NT2/D1 (cell line): ENCODE data around the gene AK8.

Source experiments
- DNase-seq: peaks from one replicate; pipeline ENCODE4 v3.0.0-alpha.2; 2011; ENCODE audit warnings: low read depth, low spot score
- H3K27me3 ChIP-seq: 2 replicates; pipeline ENCODE4 v1.6.0; 2011; ENCODE audit warnings: mild to moderate bottlenecking; ENCODE audit not compliant: insufficient read length, insufficient read depth
- H3K36me3 ChIP-seq: 2 replicates; pipeline ENCODE4 v1.6.1; 2011; ENCODE audit warnings: mild to moderate bottlenecking, low read length, mixed read lengths; ENCODE audit not compliant: insufficient read depth, insufficient read length
- H3K4me1 ChIP-seq: 2 replicates; pipeline ENCODE4 v1.5.1; 2011; ENCODE audit not compliant: insufficient read depth, insufficient read length
- H3K4me3 ChIP-seq: 2 replicates; pipeline ENCODE4 v1.5.1; 2011; ENCODE audit warnings: low read depth; ENCODE audit not compliant: insufficient read length
- H3K9ac ChIP-seq: 2 replicates; pipeline ENCODE4 v1.6.0; 2011; ENCODE audit warnings: low read depth; ENCODE audit not compliant: insufficient read length
- H3K9me3 ChIP-seq: 2 replicates; pipeline ENCODE4 v1.5.1; 2011; ENCODE audit warnings: mild to moderate bottlenecking, low read length; ENCODE audit not compliant: insufficient read depth
- SUZ12 ChIP-seq: IDR thresholded peaks from 2 replicates; pipeline ENCODE4 v1.6.1; 2011; ENCODE audit not compliant: insufficient read length, insufficient read depth; ENCODE audit errors: extremely low read depth
- YY1 ChIP-seq: IDR thresholded peaks from 2 replicates; pipeline ENCODE4 v1.6.1; 2011; ENCODE audit not compliant: insufficient read length, insufficient read depth
- ZNF274 ChIP-seq: IDR thresholded peaks from 2 replicates; pipeline ENCODE4 v1.6.1; 2011; ENCODE audit warnings: mild to moderate bottlenecking, low read depth, low read length

AK8 gene

DNA sequence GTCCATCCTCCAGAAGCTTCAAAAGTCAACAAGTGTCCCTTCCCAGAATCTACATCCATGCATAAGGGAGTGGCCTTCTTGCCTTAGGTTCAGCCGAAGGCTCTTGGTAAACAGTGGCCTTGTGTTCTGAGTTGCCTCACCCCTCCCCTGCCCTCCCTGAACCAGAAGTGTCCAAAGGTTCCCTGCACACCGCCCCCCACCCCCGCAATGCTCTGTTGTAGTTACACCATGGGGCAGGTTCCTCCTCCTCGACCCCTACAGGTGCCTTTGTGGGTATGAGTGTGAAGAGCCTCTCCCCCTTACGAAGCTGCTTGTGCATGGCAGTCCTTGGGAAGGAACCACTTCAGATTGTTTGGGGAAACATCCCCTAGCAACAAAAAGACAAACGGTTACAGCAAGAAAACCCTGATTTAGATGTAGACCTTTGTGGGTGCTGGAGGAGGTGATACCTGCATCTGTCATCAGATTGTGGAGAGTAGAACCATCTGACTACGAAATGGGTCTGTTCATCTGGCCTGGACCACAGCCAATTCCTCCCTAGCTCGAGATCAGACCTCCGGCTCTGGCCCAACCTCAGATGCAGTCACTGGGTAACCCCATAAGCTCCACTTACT lies 7.7 kb upstream of the AK8 start:
- DNase-seq = no peak
- TF ChIP-seq YY1 = no peak
- no peak for TF ChIP-seq ZNF274
- Histone ChIP-seq H3K9me3 (no peaks in the 10 kb centered on the region), H3K36me3 (no peaks in the 10 kb centered on the region), H3K27me3 (no peaks in the 10 kb centered on the region), H3K4me1 (peaks cover 11% of the 10 kb centered on the region), H3K4me3 (no peak overlapping the region), H3K9ac (no peak overlapping the region)

DNA sequence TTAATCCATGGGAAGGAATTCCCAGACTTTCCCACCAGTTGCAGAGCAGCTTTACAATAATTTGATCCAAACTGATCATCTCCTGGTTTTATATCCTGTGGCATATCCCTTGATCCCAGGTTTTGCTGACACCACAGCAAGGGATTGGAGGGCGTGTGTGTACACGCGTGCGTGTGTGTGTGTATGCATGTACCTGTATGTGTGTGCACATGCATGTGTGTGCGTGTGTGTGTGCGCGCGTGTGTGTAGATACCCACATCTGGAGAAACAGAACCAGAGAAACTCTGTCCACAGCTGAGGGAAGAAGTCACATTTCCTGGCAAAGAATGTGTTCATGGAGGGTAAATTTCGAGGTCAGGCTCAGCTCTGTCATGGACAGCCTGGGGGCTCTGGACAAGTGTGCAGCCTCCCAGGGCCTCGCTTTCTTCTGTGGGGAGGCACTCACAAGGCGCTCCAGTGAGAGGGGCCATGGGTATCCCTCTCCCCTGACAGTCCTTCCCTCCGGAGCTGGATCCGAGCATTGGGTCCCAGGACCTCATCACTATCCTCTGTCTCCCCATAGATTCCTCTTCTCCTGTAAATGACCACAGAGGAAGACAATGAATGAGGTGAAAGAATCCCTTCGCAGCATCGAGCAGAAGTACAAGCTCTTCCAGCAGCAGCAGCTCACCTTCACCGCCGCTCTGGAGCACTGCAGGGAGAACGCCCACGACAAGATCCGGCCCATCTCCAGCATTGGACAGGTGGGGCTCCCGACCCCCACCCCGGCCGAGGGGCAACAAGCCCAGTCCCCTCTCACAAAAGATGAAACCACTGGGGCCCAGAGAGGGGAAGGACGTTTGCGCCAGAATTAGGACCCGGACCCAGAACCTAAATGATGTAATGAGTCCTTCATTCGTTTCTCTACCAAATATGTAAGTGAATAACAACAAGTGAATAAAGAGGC lies 5.5 kb upstream of the AK8 start:
- Histone ChIP-seq H3K36me3 (no peaks in the 10 kb centered on the region), H3K9me3 (no peaks in the 10 kb centered on the region), H3K4me1 (peaks cover 9% of the 10 kb centered on the region), H3K27me3 (peaks cover 3% of the 10 kb centered on the region), H3K9ac (no peak overlapping the region), H3K4me3 (no peak overlapping the region)
- DNase-seq = no peak
- TF ChIP-seq YY1 (no peak), ZNF274 (no peak), SUZ12 (no peak)

DNA sequence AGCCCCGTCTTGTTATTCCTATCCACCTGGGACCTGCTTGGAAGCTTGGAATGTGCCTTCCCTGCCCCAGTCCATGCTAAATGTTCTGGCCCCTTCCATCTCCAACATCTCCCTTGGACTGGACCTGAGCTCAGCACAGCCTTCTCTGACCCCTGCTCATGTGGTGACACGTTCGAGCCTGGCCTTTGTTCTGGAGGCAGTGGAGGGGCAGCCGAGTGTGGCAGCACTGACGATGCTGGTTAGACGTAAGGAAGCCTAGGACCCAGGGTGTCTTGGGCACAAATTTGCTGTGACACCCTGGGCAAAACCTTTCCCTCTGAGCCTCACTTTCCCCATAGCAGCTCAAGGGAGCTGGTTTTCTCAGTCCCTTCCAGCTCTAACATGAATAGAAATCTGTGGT lies 4.5 kb upstream of the AK8 start:
- peaks cover 9% of the 10 kb centered on the region for H3K4me1 ChIP-seq
- no peak overlapping the region for H3K4me3 ChIP-seq
- DNase-seq = no peak
- no peak overlapping the region for H3K9ac ChIP-seq
- no peaks in the 10 kb centered on the region for H3K36me3 ChIP-seq
- no peaks in the 10 kb centered on the region for H3K9me3 ChIP-seq
- peaks cover 13% of the 10 kb centered on the region for H3K27me3 ChIP-seq
- TF ChIP-seq ZNF274 (no peak), YY1 (no peak), SUZ12 (no peak)

DNA sequence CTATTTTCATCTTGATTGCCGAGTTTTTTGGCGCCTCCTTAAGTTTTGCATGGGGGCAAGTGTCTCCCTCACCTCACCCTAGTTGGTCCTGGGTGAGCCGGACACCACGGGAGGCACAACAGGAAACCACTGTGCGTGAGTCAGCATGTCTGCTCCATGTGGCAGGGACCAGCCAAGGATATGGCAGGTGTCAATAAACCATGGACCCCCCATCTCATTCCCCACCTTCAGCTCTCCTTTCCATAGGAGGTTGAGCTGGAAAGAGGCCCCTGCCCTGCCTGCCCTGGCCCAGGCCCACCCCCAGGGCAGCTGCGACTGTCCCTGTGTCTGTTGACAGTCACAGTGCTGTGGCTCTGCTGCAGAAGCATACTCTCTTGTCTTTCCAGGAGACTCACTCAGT lies 3.7 kb upstream of the AK8 start:
- TF ChIP-seq YY1 = no peak
- TF ChIP-seq ZNF274 = no peak
- H3K36me3 ChIP-seq = no peaks in the 10 kb centered on the region
- no peaks in the 10 kb centered on the region for H3K9me3 ChIP-seq

DNA sequence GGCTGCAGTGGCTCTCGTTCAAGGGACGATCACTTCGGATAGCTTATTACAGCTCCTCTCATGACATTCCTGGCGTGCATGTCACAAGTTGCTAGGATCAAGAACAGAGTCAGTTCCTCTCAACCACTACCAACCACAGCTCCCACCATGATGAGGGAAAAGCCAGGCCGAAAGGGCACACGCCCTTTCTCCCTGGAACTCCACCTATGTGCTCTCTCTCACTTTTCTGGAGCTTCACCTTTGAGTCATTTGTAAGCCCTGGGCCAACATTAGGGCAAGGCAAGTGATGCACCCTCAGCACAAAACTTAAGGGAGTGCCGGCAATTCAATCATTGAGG lies 2.2 kb upstream of the AK8 start:
- Histone ChIP-seq H3K27me3 (peaks cover 36% of the 10 kb centered on the region), H3K9me3 (no peaks in the 10 kb centered on the region), H3K4me1 (peaks cover 9% of the 10 kb centered on the region), H3K4me3 (no peak overlapping the region), H3K36me3 (no peaks in the 10 kb centered on the region), H3K9ac (no peak overlapping the region)
- DNase-seq = no peak
- TF ChIP-seq SUZ12 = no peak
- TF ChIP-seq ZNF274 = no peak
- TF ChIP-seq YY1 = no peak

More for the DNA sequence above, 3.7 kb upstream of the AK8 start:
- DNase-seq = no peak
- H3K9ac ChIP-seq = no peak overlapping the region
- no peak overlapping the region for H3K4me3 ChIP-seq
- H3K27me3 ChIP-seq = peaks cover 21% of the 10 kb centered on the region
- peaks cover 9% of the 10 kb centered on the region for H3K4me1 ChIP-seq

DNA sequence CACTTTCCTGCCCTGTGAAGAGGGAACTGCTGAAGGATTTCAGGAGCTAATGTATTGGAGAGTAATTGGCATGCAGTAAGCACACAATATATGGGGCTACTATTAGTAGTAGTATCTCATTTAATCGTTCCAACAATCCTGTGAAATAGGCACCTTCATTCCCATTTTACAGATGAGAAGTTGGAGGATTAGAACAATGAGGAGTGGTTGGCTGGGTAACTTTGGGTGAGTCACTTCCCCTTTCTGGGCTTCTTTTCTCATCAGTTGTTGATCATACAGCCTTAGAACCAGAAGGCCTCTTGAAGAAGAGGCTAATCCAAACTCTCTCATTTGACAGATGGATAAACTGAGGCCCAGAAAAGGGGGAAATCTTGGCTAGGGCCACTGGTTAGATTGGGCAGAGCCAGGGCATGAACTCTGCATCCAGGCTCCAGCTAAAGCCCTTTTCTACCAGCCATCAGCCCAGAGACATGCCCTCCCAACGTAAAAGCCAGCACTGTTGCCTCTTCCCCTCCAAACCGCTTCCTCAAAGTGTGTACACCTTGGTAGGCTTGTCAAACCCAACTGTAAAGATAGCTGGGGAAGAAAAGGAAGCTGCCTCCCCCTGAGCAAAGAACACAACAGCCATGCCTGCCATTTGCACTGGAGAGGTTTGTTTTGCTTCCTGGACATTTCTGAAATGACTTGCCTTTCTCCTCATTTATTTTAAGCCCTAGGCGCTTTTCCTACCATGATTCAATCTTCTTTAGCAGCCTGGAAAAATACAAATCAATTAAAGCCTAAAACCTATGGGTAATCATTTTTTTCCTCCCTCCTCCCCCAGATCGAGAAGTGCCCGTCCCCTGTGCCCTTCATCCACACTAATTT lies 1.6 kb upstream of the AK8 start:
- no peak overlapping the region for H3K4me3 ChIP-seq
- H3K27me3 ChIP-seq = peaks cover 36% of the 10 kb centered on the region
- TF ChIP-seq YY1 (no peak), SUZ12 (no peak), ZNF274 (no peak)
- no peaks in the 10 kb centered on the region for H3K36me3 ChIP-seq
- no peak for DNase-seq
- no peaks in the 10 kb centered on the region for H3K9me3 ChIP-seq
- H3K4me1 ChIP-seq = peaks cover 9% of the 10 kb centered on the region
- H3K9ac ChIP-seq = no peak overlapping the region
